DOHH2 (cell line): ENCODE results near the gene SLC22A16.
A peak's percentile ranks its signal among the peaks of the same experiment; 100 is the strongest.
"Not testable (repeated sequence)": the region's sequence is repeated elsewhere in the genome, so short reads cannot be mapped to it uniquely, and the experiment has no call there.

ENCODE experiments used
- H3F3A ChIP-seq: fragments of 200-600 bp; sonication (generic), shearing (Covaris generic); 2 replicates; pipeline ENCODE4 v1.6.0; 2016; ENCODE audit warnings: antibody characterized with exemption, mild to moderate bottlenecking; ENCODE audit not compliant: control insufficient read depth, insufficient read depth
- H3K27ac ChIP-seq: fragments of 200-600 bp; sonication (generic); 2 replicates; pipeline ENCODE4 v1.5.1; 2014; ENCODE audit warnings: low read depth, mild to moderate bottlenecking, low read length, moderate library complexity
- H3K27me3 ChIP-seq: fragments of 200-600 bp; sonication (generic); 2 replicates; pipeline ENCODE4 v1.6.1; 2014; ENCODE audit warnings: mild to moderate bottlenecking, low read length, mixed read lengths; ENCODE audit not compliant: control insufficient read depth
- H3K36me3 ChIP-seq: fragments of 200-600 bp; sonication (generic); 2 replicates; pipeline ENCODE4 v1.6.1; 2014; ENCODE audit warnings: mild to moderate bottlenecking, low read length, moderate library complexity, mixed read lengths; ENCODE audit not compliant: control insufficient read depth
- H3K4me1 ChIP-seq: fragments of 200-600 bp; sonication (generic); 2 replicates; pipeline ENCODE4 v1.6.1; 2014; ENCODE audit warnings: mild to moderate bottlenecking, low read length, mixed read lengths; ENCODE audit not compliant: control insufficient read depth
- H3K4me2 ChIP-seq: fragments of 200-600 bp; sonication (generic); 2 replicates; pipeline ENCODE4 v1.6.0; 2014; ENCODE audit warnings: mild to moderate bottlenecking, low read length, moderate library complexity
- H3K4me3 ChIP-seq: fragments of 200-600 bp; sonication (generic); 2 replicates; pipeline ENCODE4 v1.5.1; 2014; ENCODE audit warnings: mild to moderate bottlenecking, low read length, mixed read lengths
- H3K79me2 ChIP-seq: fragments of 200-600 bp; sonication (generic); 2 replicates; pipeline ENCODE4 v1.6.1; 2014; ENCODE audit warnings: mild to moderate bottlenecking, low read length, mixed read lengths; ENCODE audit not compliant: control insufficient read depth
- H3K9me2 ChIP-seq: fragments of 200-600 bp; sonication (generic); replicated peaks from 2 replicates; pipeline ENCODE4 v1.6.1; 2014; ENCODE audit warnings: mild to moderate bottlenecking, low read length, mixed read lengths; ENCODE audit not compliant: control insufficient read depth
- H3K9me3 ChIP-seq: fragments of 200-600 bp; sonication (generic); 2 replicates; pipeline ENCODE4 v1.6.1; 2014; ENCODE audit warnings: antibody characterized with exemption, low read length, mixed read lengths; ENCODE audit not compliant: control insufficient read depth, insufficient read depth
- H4K20me1 ChIP-seq: fragments of 200-600 bp; sonication (generic); 2 replicates; pipeline ENCODE4 v1.6.0; 2014; ENCODE audit warnings: low read depth, mild to moderate bottlenecking, antibody characterized with exemption, low read length, moderate library complexity; ENCODE audit not compliant: control insufficient read depth, insufficient read depth
- EZH2phosphoT487 ChIP-seq: fragments of 200-600 bp; sonication (generic); IDR thresholded peaks from 2 replicates; pipeline ENCODE4 v1.6.1; 2017; ENCODE audit warnings: borderline replicate concordance, mild to moderate bottlenecking, antibody characterized with exemption, low read length, moderate library complexity, mixed read lengths
- TF ChIP-seq, protein P1 (sequence below): fragments of 200-600 bp; sonication (generic); IDR thresholded peaks from one replicate; pipeline ENCODE4 v1.5.1; 2014; ENCODE audit warnings: antibody characterized with exemption, mild to moderate bottlenecking, low read depth, low read length; ENCODE audit not compliant: poor library complexity, severe bottlenecking

SLC22A16 gene

DNA sequence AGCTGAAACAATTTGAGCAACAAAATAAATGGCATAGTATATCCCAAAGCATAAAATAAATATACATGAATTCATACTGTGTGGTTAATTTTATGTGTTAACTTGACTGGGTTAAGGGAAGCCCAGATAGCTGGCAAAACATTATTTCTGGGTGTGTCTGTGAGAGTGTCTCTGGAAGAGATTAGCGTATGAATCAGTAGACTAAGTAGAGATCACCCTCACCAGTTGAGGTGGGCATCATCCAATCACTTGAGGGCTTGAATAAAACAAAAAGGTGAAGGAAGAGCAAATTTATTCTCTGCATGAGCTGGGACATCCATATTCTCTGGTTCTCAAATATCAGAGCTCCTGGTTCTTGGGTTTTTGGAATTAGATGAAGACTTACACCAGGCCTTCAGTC lies 17.9 kb downstream of the SLC22A16 start:
- H3K9me2 ChIP-seq, result no peaks in the 10 kb centered on the region
- no peaks in the 10 kb centered on the region for H4K20me1 ChIP-seq
- no peaks in the 10 kb centered on the region for H3K36me3 ChIP-seq
- 0 out of 2 replicates have a peak, but pooled peaks cover 3% of the 10 kb centered on the region for H3K27me3 ChIP-seq
- H3K4me2 ChIP-seq, result no peak overlapping the region
- no peaks in the 10 kb centered on the region for H3K4me1 ChIP-seq
- TF ChIP-seq, protein P1, sequence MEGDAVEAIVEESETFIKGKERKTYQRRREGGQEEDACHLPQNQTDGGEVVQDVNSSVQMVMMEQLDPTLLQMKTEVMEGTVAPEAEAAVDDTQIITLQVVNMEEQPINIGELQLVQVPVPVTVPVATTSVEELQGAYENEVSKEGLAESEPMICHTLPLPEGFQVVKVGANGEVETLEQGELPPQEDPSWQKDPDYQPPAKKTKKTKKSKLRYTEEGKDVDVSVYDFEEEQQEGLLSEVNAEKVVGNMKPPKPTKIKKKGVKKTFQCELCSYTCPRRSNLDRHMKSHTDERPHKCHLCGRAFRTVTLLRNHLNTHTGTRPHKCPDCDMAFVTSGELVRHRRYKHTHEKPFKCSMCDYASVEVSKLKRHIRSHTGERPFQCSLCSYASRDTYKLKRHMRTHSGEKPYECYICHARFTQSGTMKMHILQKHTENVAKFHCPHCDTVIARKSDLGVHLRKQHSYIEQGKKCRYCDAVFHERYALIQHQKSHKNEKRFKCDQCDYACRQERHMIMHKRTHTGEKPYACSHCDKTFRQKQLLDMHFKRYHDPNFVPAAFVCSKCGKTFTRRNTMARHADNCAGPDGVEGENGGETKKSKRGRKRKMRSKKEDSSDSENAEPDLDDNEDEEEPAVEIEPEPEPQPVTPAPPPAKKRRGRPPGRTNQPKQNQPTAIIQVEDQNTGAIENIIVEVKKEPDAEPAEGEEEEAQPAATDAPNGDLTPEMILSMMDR, result no peak
- TF ChIP-seq EZH2phosphoT487, result no peak
- no peaks in the 10 kb centered on the region for H3F3A ChIP-seq
- peaks cover 5% of the 10 kb centered on the region for H3K9me3 ChIP-seq
- no peak overlapping the region for H3K27ac ChIP-seq
- H3K79me2 ChIP-seq, result no peaks in the 10 kb centered on the region
- H3K4me3 ChIP-seq, result no peak overlapping the region

DNA sequence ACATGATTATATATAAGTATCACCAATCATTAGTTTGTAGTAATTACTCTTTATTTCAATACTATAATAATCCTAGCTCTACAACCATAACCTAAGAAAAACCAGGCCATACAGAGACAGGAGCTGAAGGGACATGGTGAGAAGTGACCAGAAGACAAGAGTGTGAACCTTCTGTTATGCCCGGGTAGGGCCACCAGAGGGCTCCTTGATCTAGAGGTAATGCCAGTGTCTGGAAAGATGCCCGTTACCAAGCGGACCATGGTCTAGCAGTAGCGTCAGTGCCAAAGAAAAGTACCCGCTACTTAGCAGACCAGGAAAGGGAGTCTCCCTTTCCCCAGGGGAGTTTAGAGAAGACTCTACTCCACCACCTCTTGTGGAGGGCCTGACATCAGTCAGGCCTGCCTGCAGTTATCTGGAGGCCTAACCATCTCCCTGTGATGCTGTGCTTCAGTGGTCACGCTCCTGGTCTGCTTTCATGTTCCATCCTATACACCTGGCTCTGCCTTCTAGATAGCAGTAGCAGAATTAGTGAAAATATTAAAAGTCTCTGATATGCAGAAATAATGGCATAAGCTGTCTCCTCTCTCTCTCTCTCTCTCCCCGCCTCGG lies 18.7 kb downstream of the SLC22A16 start:
- H4K20me1 ChIP-seq, H3K36me3 ChIP-seq, H3F3A ChIP-seq, H3K4me1 ChIP-seq, H3K9me2 ChIP-seq, H3K4me2 ChIP-seq, H3K27me3 ChIP-seq, H3K27ac ChIP-seq, H3K79me2 ChIP-seq, H3K4me3 ChIP-seq, H3K9me3 ChIP-seq: not testable (repeated sequence)
- TF ChIP-seq, protein P1, result peak; percentile 48

DNA sequence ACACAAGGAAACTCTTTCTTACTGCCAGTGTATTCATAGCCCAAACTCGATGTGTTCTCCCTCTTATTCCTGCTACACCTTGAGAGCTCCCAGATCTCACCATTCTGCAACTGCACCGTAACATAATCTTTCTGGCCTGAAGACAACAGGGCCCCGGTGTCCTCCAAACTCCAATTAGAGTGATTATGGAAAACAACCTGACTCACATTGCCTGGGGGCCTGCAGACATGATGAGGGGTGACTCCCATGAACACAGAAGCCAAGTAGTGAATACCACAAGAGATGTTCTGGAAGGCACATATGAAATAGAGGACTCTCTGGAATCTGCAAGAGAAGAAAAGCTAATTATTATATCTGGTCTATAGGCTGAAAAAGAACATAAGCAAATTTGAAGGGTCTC lies 19.7 kb downstream of the SLC22A16 start:
- no peaks in the 10 kb centered on the region for H3K9me2 ChIP-seq
- peaks cover 6% of the 10 kb centered on the region; the same call in 1 of the 2 replicates for H3K27me3 ChIP-seq
- H3F3A ChIP-seq, result no peaks in the 10 kb centered on the region
- H3K27ac ChIP-seq, result no peak overlapping the region
- no peaks in the 10 kb centered on the region for H3K79me2 ChIP-seq
- H4K20me1 ChIP-seq, result no peaks in the 10 kb centered on the region
- peaks cover 5% of the 10 kb centered on the region for H3K9me3 ChIP-seq
- TF ChIP-seq EZH2phosphoT487, result no peak
- TF ChIP-seq, protein P1, result no peak
- no peaks in the 10 kb centered on the region for H3K36me3 ChIP-seq
- no peak overlapping the region for H3K4me3 ChIP-seq
- no peak overlapping the region for H3K4me2 ChIP-seq
- no peaks in the 10 kb centered on the region for H3K4me1 ChIP-seq
